HFFc6 (cell line): Measurements from ENCODE around the gene LPGAT1. TPM values are rescaled to one million over a fixed set of nuclear protein-coding genes. Genes with fewer than 3 reads are reported as not detected.

Experiments used
- DNase-seq: peaks from one replicate; pipeline ENCODE4 v3.0.0-alpha.2; 2018
- H3K27ac Mint-ChIP-seq: 2 replicates; pipeline ENCODE4 v1.8.0; 2020; ENCODE audit warnings: mild to moderate bottlenecking, mixed read lengths
- H3K27me3 Mint-ChIP-seq: 2 replicates; pipeline ENCODE4 v1.8.0; 2021; ENCODE audit warnings: mild to moderate bottlenecking, moderate library complexity, mixed read lengths; ENCODE audit not compliant: insufficient read depth
- H3K36me3 Mint-ChIP-seq: 2 replicates; pipeline ENCODE4 v1.8.0; 2021; ENCODE audit warnings: low read depth, mixed read lengths
- H3K4me1 Mint-ChIP-seq: 2 replicates; pipeline ENCODE4 v1.8.0; 2020; ENCODE audit warnings: low read depth, mixed read lengths
- H3K4me3 Mint-ChIP-seq: 2 replicates; pipeline ENCODE4 v1.8.0; 2020; ENCODE audit warnings: mild to moderate bottlenecking, moderate library complexity, mixed read lengths
- H3K9me3 Mint-ChIP-seq: 2 replicates; pipeline ENCODE4 v1.8.0; 2020; ENCODE audit warnings: mild to moderate bottlenecking, mixed read lengths
- CTCF ChIP-seq: fragments of 200-600 bp; sonication (generic); IDR thresholded peaks from 2 replicates; pipeline ENCODE4 v1.5.0; 2021; ENCODE audit warnings: antibody characterized with exemption, mild to moderate bottlenecking
- total RNA-seq, 6 experiments: library from RNA; stranded (reverse); fragmentation: NEBNext Ultra II Directional; extraction: Animal tissue kit (Norgen Biotek cat#: 25700); gene quantifications; 2 replicates in 1 of 6; 3 replicates in 5 of 6; pipeline ENCODE4 v1.2.3, GENCODE V29; 2021

The LPGAT1 gene
- total RNA-seq, 6 experiments from 2014 or later, result 36.4 to 50.4 (median 44.9) TPM

GRCh38 chr1:211832661-211833060, 2.1 kb upstream of the LPGAT1 start:
- Mint-ChIP-seq H3K27ac (no peak overlapping the region), H3K4me3 (no peak overlapping the region), H3K36me3 (peaks cover 7% of the 10 kb centered on the region; the same call in 1 of the 2 replicates), H3K27me3 (peaks cover 3% of the 10 kb centered on the region; the same call in 1 of the 2 replicates), H3K9me3 (no peaks in the 10 kb centered on the region), H3K4me1 (peaks cover 29% of the 10 kb centered on the region)
- no peak for TF ChIP-seq CTCF
- no peak for DNase-seq

- peak overlapping the region; percentile 92 for H3K4me3 Mint-ChIP-seq
- peaks cover 38% of the 10 kb centered on the region for H3K4me1 Mint-ChIP-seq
- H3K27ac Mint-ChIP-seq, result no peak overlapping the region; the same call in 1 of the 2 replicates
- H3K9me3 Mint-ChIP-seq, result no peaks in the 10 kb centered on the region
- no peak for DNase-seq
- TF ChIP-seq CTCF, result no peak
- H3K36me3 Mint-ChIP-seq, result peaks cover 7% of the 10 kb centered on the region; the same call in 1 of the 2 replicates
- peaks cover under 1% of the 10 kb centered on the region; the same call in 1 of the 2 replicates for H3K27me3 Mint-ChIP-seq
Measured at GRCh38 chr1:211831558-211832323, 1.2 kb upstream of the LPGAT1 start.

- TF ChIP-seq CTCF, result no peak
- DNase-seq, result no peak
- H3K27me3 Mint-ChIP-seq, result no peaks in the 10 kb centered on the region
- H3K36me3 Mint-ChIP-seq, result peaks cover 7% of the 10 kb centered on the region; the same call in 1 of the 2 replicates
- H3K9me3 Mint-ChIP-seq, result no peaks in the 10 kb centered on the region
- peaks cover 48% of the 10 kb centered on the region for H3K4me1 Mint-ChIP-seq
- H3K27ac Mint-ChIP-seq, result peak overlapping the region; percentile 75
- peak overlapping the region; percentile 95 for H3K4me3 Mint-ChIP-seq
Measured at GRCh38 chr1:211830055-211830327, 572 bp downstream of the LPGAT1 start.

- no peak for DNase-seq
- no peaks in the 10 kb centered on the region for H3K27me3 Mint-ChIP-seq
- H3K9me3 Mint-ChIP-seq, result no peaks in the 10 kb centered on the region
- H3K4me3 Mint-ChIP-seq, result peak overlapping the region; percentile 95
- peaks cover 48% of the 10 kb centered on the region for H3K4me1 Mint-ChIP-seq
- H3K27ac Mint-ChIP-seq, result peak overlapping the region; percentile 75
- peaks cover 7% of the 10 kb centered on the region; the same call in 1 of the 2 replicates for H3K36me3 Mint-ChIP-seq
- TF ChIP-seq CTCF, result no peak
Measured at GRCh38 chr1:211829343-211830054, 1.1 kb downstream of the LPGAT1 start.

GRCh38 chr1:211828584-211829342, 1.8 kb downstream of the LPGAT1 start:
- DNase-seq, result no peak
- Mint-ChIP-seq H3K9me3 (no peaks in the 10 kb centered on the region), H3K4me1 (peaks cover 48% of the 10 kb centered on the region), H3K27ac (peak overlapping the region; percentile 75), H3K27me3 (no peaks in the 10 kb centered on the region), H3K4me3 (peak overlapping the region; percentile 95), H3K36me3 (peaks cover 7% of the 10 kb centered on the region; the same call in 1 of the 2 replicates)
- TF ChIP-seq CTCF, result no peak
